NCI-H1092 treated with DMSO at 0.1 percent for 48 hours (cell line): ENCODE data around the gene TBC1D22A.

ENCODE experiments used
- DNase-seq: peaks from one replicate; lab custom pipeline; 2025; lab: John Stamatoyannopoulos, UW

Gene TBC1D22A

DNA sequence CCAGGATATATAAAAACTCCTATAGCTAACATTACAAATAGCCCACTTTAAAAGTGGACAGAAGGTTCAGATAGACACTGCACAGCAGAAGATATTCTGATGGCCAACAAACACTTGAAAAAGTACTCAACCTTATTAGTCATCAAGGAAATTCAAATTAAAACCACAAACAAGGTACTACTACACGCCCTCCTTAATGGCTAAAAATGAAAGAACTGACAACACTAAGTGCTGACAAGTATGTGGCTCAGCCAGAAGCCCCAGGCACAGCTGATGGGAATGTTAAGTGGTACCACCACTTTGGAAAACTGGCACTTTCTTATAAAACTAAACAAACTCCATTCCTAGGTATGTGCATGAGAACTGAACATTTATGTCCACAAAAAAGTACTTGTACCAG is 320.1 kb downstream of the TBC1D22A start:
- no peak for DNase-seq

DNA sequence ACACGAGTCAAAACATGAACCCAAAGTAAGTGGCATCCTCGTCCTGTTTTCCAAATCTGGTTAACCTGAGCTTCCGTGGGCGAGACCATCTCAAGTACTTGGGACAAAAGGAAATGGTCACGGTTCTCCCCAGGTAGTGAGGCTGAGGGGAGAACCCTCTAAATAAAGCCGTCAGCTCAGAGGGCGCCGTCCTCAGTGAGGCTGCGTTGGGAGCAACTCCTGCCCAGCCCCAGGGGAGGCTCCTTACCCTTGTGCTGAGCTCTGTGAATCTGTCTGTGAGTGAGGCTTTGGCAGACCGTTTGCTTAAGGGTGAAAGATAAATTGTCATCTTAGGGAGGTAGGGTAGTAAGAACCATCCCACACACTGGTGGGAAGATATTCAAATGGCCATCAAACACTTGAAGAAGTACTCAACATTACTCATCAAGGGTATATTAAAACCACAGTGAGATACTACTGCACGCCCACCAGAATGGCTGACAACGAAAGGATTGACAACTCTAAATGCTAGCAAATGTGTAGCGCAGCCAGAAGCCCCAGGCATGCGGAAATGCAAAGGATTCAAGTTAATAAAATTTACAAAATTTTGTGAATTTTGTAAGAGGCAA is 321.0 kb downstream of the TBC1D22A start:
- no peak for DNase-seq

DNA sequence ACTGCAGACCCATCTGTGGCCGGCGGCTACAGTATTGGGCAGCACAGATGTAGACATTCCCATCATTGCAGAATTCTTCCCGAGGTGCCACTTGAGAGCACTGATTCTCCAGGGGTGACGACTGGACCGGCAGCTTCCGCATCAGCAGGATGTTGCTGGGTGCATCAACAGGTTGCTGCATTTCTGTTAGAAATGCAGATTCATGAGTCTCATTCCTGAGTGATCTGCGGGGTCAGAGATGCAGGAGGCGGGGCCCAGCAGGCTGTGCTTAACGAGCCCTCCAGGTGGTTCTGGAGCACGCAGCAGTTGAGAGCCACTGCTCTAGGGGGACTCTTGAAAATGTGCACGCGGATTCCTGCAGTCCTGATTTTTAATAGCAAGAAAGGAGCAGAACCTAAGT is 321.8 kb downstream of the TBC1D22A start:
- DNase-seq: no peak

DNA sequence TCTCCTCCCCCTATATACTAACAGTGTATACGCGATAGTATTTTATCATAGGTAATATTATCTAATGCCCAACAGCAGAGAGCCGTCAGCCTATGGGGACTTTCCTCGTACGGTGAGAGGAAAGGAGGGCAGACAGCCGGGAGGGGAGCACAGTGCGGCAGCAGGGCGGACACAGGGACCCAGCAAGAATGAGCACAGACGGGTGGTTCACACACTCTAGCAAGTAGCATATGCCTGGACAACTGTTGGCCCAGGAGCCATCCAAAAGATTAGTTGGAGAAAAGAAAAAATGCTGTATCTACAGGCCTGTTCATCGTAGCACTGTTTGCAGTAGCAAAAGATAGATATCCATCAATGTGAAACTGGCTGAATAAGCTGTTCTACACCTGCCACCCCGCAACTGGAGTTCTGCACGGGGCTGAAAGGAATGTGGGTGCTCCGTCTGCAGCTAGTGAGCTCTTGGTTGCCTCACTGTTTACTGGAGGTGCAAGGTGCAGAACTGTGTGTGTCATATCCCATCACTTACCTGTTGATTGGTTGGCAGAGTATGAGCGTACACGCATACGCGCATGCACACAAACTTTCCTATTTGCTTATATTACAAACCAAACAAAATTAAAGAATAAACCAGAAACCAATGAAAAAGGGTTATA is 324.3 kb downstream of the TBC1D22A start:
- DNase-seq: no peak

DNA sequence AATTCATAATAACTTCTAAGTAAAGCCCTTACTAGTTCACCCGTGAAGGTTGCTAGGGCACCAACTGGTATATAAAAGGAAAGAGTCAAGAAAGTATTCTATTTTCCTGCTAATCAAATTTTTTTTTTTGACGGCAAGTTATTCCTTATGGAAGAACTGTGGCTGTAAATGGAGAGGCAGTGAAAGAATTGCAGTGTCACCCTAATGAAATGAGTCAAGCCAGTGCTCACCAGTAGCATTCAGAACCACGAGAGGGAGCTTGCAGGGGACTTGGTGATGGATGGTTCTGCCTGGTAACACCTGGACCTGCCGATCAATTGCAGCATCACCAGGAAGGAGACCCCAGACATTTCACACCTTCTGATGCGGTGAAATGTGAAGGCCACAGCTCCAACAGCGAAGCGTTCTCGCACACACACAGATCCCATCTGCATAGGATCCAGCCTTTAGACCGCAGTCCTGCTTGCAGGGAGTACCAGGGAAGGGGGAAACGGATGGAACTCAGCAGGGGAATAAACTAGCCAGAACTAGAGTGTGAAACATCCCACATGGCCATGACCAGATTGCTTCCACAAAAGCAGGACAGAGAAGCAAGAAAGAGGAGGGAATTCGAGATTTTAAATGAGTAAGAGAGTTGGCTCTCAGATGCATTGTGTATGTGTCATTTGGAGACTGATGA is 326.2 kb downstream of the TBC1D22A start:
- DNase-seq: no peak

DNA sequence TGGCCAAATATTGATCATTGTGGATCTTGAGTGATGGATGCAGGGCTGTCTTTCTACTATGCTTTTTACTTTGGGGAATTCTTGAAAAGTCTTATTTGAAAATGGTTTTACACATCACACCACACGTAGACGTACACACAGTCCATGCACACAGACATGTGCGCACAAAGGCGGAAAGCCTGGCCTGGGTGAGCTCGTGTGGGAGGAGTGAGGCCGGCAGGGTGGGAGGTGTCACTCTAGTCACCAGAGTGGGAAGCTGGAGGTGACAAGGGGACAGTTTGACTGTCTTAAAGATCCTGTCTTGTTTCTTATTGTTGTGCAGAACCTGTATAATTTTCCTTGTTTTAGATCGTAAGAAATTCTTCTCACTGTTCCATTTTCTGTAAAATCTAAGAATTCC is 326.9 kb downstream of the TBC1D22A start:
- DNase-seq: no peak

DNA sequence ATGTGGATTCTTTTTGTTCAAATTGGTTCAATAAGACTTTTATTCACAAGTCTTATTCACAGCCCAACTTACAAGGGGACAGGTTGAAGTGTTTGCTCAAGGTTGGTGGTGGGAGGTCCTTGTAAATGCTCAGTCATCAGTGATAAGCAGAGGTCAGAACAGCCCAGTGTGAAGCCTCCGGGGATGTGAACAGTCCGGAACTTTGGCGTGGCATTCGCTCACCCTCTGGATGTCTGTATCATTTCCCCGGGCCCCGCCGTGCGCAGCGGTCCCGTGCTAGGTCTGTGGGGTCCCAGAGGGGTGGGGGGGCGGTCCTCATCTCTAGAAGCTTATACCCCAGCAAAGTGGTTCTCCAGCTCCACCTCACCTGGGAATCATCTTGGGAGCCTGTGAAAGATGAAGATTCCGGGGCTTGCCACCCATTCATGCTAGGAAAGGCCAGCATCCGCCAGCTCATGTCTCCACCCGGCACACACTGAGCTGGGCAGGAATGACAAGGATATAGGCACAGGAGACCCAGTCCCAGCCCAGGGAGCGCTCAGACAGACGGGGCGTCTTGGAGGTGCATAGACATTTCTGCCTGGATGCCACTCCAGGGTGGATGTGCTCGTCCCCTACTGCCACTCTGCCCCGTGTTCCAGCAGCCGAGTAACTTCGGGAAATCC is 327.5 kb downstream of the TBC1D22A start:
- DNase-seq: no peak

DNA sequence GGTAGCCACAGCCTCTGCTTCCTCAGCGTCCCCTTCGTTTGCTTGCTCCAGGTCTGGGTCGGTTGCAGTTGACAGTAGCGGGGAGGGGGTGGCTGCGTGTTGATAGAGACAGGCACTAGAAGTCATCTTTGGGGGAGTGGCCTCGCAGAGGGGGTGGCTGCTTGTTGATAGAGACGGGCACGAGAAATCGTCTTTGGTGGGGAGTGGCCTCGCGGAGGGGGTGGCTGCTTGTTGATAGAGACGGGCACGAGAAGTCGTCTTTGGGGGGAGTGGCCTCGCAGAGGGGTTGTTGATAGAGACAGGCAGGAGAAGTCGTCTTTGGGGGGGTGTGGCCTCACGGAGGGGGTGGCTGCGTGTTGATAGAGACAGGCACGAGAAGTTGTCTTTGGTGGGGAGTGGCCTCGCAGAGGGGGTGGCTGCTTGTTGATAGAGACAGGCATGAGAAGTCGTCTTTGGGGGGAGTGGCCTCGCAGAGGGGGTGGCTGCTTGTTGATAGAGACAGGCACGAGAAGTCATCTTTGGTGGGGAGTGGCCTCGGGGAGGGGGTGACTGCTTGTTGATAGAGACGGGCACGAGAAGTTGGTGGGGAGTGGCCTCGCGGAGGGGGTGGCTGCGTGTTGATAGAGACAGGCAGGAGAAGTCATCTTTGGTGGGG is 328.3 kb downstream of the TBC1D22A start:
- no peak for DNase-seq

DNA sequence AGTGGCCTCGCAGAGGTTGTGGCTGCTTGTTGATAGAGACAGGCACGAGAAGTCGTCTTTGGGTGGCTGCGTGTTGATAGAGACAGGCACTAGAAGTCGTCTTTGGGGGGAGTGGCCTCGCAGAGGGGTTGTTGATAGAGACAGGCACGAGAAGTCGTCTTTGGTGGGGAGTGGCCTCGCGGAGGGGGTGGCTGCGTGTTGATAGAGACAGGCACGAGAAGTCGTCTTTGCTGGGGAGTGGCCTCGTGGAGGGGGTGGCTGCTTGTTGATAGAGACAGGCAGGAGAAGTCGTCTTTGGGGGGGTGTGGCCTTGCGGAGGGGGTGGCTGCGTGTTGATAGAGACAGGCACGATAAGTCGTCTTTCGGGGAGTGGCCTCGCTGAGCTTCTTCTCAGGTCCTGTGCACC is 328.8 kb downstream of the TBC1D22A start:
- DNase-seq: no peak

DNA sequence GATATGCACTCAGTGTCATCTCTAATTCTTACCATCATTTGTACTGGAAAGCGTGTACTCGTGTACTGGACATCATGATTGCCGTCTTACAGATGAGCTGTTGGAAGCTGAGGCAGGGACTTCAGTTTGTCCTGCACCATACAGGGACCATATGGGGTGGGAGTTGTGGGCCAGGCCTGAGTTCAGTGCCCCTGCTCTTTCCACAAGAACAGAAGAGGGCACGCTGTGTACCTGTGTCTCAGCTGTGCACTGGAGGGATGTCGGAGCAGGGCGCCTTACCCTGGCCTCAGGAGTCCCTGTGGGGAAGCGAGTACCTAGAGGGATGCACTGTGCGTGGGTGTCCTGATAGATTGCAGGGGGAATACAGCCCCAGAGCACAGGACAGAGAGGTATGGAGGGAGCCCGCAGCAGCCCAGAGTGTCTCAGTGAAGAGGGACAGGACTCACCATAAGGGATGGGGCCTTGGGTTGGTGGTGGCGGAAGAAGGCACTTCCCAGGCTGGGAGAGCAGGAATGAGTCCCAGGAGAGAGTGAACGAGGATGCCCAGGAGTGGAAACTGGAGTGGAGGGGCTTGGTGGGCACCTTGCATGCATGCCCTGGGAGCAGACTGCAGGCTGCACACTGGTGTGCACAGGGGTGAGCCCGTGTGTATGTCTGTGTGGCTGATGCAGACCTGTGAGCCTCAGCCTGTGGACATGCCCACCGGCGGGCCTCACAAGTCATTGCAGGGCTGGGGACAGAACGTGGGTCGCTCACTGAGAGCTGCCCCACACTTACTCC is 329.7 kb downstream of the TBC1D22A start:
- no peak for DNase-seq

DNA sequence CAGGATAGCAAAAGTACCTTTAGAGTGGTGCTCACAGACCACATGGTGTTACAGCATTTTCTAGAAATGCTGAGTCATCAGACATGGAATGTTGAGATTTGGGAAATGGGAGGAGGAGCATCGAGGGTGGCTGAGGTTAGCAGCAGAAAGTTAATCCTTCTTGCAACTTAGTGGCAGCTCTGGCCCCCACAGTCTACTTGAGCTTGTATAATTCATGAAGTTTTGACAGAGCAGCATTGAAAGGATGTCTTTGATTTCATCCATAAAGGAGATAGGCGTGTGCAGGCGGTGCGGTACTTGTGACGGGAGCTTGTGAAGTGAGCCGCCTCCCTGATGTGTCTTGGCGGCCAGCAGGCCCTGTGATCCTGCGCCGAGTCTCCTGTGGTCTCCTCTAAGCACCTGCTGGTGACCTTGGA is 330.5 kb downstream of the TBC1D22A start:
- no peak for DNase-seq

DNA sequence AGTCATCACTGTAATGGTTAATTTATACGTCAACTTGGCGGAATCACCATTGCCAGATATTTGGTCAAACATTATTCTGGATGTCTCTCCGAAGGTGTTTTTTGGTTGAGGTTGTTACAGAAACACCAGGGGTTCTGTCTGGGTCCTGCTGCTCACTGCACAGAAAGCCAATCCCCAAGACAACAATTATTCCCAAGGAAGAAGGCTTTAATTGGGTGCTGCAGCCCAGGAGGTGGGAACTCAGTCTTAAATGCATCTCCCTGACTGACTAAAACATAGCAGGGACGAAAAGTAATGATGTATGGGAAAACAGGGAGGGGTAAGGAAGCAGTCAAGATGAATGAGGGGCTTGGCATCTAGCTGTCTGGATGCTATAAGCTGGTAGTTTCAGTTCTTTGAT is 331.3 kb downstream of the TBC1D22A start:
- DNase-seq: no peak

DNA sequence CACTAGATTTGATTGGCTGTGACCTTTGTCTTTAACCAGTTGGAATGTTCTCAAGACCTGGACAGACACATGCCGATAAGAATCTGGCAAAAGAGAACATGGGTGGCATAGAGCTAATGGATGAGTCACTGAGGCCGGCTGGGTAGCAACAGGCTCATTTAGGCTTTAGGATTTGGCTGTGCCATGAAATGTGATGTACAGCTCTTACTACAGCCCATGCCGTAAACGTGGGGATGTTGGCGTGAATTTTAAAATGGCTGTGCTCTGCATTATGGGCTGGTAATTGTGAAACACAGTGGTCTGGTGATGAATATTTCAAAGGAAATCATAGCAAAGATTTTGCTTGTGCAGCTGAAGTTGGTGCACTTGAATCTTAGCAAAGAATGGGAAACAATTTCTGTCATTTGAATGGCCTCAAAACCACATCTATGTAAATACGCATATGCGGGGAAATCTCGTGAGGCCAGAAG is 332.4 kb downstream of the TBC1D22A start:
- DNase-seq: no peak

DNA sequence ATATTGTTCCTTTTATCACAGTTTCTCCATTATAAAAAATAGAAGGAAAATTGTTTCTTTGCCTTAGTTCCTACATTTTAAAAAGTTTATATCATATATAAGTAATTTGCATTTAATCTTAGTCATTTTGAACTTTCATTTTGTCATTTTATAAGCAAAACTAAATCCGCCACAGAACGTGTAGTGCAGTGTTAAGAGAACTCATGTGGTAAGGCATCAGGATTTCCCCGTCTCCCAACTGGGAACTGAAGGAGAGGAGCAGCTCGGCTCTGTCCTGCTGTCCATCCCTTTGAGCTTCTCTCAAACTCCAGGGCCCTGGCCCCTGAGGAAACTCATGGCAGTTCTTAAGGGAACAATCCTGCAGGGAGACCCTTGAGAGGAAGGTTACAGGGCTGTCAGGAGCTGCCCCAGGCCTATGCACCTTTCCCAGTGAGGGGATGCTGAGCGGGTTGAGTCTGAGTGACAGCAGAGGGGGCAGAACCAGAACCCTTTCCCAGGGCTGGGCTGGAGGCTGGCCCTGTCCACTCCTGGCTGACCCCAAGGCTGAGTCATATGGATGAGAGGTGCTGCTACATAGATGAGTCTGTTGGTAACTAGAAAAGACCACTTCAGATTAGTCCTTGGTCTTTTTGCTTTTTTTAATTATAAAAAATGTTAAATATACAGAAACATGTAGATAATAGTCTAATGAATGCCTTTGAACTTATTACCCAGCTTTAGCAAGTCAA is 333.1 kb downstream of the TBC1D22A start:
- DNase-seq: no peak

DNA sequence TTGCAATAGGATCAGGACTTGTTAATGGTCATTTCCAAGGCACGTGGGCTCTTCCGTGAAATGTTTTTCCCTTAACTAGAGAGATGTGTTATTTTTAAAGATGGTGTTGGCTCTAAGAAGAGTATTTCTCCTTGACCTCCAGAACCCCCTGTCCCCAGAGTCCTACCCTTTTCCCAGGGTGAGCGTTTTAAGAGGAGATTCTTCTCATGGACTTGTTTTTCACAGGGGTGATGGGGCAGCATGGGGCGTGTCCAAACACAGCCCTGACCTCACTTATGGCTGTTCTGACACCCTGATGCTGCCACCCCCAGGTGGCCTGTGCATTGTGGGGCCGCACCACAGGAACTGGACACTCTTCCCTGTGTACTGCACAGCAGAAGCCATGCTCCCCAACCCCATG is 335.7 kb downstream of the TBC1D22A start:
- no peak for DNase-seq

DNA sequence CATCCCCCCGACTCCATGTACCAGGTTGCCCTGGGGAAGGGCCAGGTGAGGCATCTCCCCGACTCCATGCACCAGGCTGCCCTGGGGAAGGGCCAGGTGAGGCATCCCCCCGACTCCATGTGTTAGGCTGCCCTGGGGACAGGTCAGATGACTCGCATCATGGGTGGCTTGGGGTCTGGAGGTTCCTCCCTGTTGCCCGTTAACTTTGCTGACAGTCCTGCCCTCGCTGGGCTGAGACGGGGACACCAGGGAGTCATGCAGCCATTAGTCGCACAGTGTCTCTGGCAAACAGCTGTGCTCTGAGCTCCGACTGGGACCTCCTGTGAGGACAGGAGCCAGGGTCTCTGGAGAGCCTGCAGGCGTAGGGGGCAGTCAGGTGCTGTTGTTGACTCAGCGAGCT is 336.1 kb downstream of the TBC1D22A start:
- no peak for DNase-seq

DNA sequence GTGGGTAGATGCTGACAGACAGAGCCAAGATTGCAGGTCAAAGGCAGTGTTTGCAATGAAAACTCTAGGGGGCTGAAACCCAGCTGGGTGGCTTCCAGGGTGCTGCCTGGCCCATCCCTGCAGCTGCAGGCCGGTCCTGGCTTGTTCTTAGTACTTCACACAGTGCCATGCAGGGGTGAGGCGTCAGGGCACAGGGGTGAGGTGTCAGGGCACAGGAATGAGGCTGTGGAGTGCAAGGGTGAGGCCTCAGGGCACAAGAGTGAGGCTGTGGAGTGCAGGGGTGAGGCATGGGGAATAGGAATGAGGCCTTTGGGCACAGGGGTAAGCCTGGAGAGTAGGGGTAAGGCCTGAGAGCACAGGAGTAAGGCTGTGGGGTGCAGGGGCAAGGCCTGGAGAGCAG is 337.6 kb downstream of the TBC1D22A start:
- DNase-seq: no peak

DNA sequence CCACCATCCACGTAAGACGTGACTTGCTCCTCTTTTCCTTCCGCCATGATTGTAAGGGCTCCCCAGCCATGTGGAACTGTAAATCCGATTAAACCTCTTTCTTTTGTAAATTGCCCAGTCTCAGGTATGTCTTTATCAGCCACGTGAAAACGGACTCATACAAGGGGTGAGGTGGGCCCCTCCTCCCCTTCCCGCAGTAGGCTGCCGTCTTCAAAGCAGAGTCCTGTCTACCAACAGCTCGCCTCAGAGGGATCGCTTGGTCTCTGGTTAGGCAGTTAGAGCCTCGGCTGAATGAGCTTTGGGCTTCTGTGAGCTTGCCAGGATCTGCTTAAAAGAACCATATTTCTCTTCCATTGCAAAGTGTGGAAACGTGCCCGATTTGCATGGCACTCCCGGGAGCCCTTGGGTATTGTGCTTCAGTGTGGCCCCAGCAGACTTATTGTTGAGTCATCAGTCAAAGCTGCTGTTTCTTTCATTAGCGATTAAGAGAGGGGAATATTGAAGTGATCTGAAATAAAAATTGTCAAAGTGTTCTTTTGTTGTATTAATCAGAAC is 338.3 kb downstream of the TBC1D22A start:
- DNase-seq: no peak

DNA sequence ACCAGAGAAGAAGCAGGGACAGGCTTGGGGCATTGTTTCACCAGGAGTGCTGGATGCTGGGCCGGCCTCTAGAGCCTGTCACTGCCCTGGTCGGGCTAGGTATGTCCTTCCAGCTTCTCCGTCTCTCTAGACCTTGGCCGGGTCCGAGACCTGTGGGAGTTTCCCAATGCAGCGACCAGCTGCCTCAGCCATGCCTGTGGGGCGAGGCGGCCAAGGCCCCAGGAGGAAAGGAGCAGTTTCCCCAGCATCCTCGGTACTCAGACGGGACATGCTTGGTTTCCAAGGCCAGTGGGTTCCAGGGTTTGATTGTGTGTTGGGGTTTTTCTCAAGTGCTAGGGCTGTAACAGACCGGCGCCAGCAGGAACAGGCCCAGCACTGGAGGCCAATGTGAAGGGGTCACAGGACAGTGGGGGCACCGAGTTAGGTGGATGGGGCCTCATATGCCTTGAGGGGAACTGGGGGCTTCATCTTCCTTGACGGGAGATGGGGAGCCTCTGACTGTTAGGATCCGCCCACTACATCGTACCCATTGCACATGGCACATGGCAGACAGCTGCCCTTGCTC is 339.0 kb downstream of the TBC1D22A start:
- no peak for DNase-seq

DNA sequence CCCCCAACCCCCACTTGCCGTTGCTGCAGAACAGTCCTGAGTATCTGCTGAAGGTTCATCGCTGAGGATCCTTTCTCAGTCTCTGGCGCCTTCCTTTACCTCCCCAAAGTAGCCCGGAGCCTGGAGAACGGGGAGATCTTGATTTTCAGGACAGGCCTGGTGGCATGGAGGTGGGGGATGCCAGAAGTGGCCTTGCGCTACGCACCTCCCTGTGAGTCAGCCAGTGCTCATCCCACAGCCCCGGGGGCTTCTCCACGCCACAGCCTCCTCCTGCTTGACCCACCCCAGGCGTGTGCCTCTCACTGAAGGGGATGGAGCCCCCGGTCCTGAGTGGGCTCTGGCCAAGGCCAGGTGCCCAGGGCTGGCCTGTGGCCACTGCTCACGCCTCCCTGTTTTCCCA is 339.6 kb downstream of the TBC1D22A start:
- DNase-seq: no peak
